GM21619 (cell line): ENCODE data around the gene METAP1.
"Not testable (repeated sequence)": the region's sequence is repeated elsewhere in the genome, so short reads cannot be mapped to it uniquely, and the experiment has no call there.

ENCODE experiments used
- ATAC-seq: cut with Tn5 transposase; IDR thresholded peaks from one replicate; pipeline ENCODE4 v1.9.1; 2021; ENCODE audit not compliant: unreplicated experiment

The METAP1 gene

GRCh38 chr4:98996765-98997068, 1.2 kb downstream of the METAP1 start:
- no peak for ATAC-seq

- no peak for ATAC-seq
These were observed 1.6 kb downstream of the METAP1 start for GRCh38 chr4:98997166-98997565.

- ATAC-seq, result no peak
These were observed 3.0 kb downstream of the METAP1 start for GRCh38 chr4:98998551-98998950.

GRCh38 chr4:99002279-99002678, 6.8 kb downstream of the METAP1 start:
- no peak for ATAC-seq

- no peak for ATAC-seq
These were observed 12.5 kb downstream of the METAP1 start for GRCh38 chr4:99008051-99008450.

GRCh38 chr4:99011910-99012309, 16.4 kb downstream of the METAP1 start:
- ATAC-seq, result no peak

- no peak for ATAC-seq
These were observed 17.9 kb downstream of the METAP1 start for GRCh38 chr4:99013402-99013843.

- ATAC-seq, result no peak
These were observed 18.5 kb downstream of the METAP1 start for GRCh38 chr4:99013884-99014523.

- no peak for ATAC-seq
These were observed 25.9 kb downstream of the METAP1 start for GRCh38 chr4:99021386-99021785.

- no peak for ATAC-seq
These were observed 27.0 kb downstream of the METAP1 start for GRCh38 chr4:99022566-99022965.

GRCh38 chr4:99023800-99024251, 28.3 kb downstream of the METAP1 start:
- ATAC-seq, result not testable (repeated sequence)

- ATAC-seq, result no peak
These were observed 29.2 kb downstream of the METAP1 start for GRCh38 chr4:99024481-99025275.

GRCh38 chr4:99025506-99025905, 30.0 kb downstream of the METAP1 start:
- no peak for ATAC-seq

- no peak for ATAC-seq
These were observed 31.8 kb downstream of the METAP1 start for GRCh38 chr4:99027304-99027703.

GRCh38 chr4:99028187-99028586, 32.7 kb downstream of the METAP1 start:
- peak; percentile 58 for ATAC-seq

GRCh38 chr4:99029018-99029735, 33.7 kb downstream of the METAP1 start:
- ATAC-seq, result peak; percentile 44

- ATAC-seq, result no peak
These were observed 34.3 kb downstream of the METAP1 start for GRCh38 chr4:99029852-99030251.

GRCh38 chr4:99033956-99034355, 38.4 kb downstream of the METAP1 start:
- ATAC-seq, result no peak

- no peak for ATAC-seq
These were observed 42.7 kb downstream of the METAP1 start for GRCh38 chr4:99038213-99038612.

GRCh38 chr4:99043346-99043745, 47.8 kb downstream of the METAP1 start:
- no peak for ATAC-seq

GRCh38 chr4:99047710-99048109, 52.2 kb downstream of the METAP1 start:
- ATAC-seq, result no peak

GRCh38 chr4:99052902-99053301, 57.4 kb downstream of the METAP1 start:
- ATAC-seq, result no peak
